T-helper 17 cell (primary cell): ENCODE results near the gene SLC35F3. TPM values are rescaled to one million over a fixed set of nuclear protein-coding genes. Genes with fewer than 3 reads are reported as not detected.
"Not testable (repeated sequence)": the region's sequence is repeated elsewhere in the genome, so short reads cannot be mapped to it uniquely, and the experiment has no call there.

Experiments
- ATAC-seq: fragments of 150-1000 bp; cut with Tn5 transposase; 2 replicates; pipeline ENCODE4 v1.10.0; 2021; ENCODE audit warnings: mild to moderate bottlenecking, moderate library complexity
- DNase-seq, 3 donors: peaks; one replicate each; pipeline versions ENCODE4 v3.0.0 to v3.0.0-alpha.2; 2020 to 2021
- H3K9me3 ChIP-seq: one replicate; pipeline ENCODE4 v1.7.0; 2013; ENCODE audit warnings: low read length, mild to moderate bottlenecking; ENCODE audit not compliant: control insufficient read depth, poor library complexity, severe bottlenecking
- H3K27ac Mint-ChIP-seq: one replicate; pipeline ENCODE4 v1.8.0; 2022; ENCODE audit warnings: mild to moderate bottlenecking, moderate library complexity, mixed read lengths
- H3K27me3 Mint-ChIP-seq: one replicate; pipeline ENCODE4 v1.8.0; 2022; ENCODE audit warnings: mixed read lengths
- H3K36me3 Mint-ChIP-seq: one replicate; pipeline ENCODE4 v1.8.0; 2022; ENCODE audit warnings: low read depth, mixed read lengths
- H3K4me1 Mint-ChIP-seq: one replicate; pipeline ENCODE4 v1.8.0; 2022; ENCODE audit warnings: mild to moderate bottlenecking, mixed read lengths
- H3K4me3 Mint-ChIP-seq: one replicate; pipeline ENCODE4 v1.8.0; 2022; ENCODE audit warnings: mild to moderate bottlenecking, moderate library complexity, mixed read lengths
- total RNA-seq, 4 donors: library from RNA in 2 of 4; stranded (reverse) in 2 of 4; gene quantifications; one replicate each; pipeline ENCODE4 v1.2.3 and lab custom pipeline; 2022 to 2026

SLC35F3 gene
- total RNA-seq, 2 donors from 2014 or later: 0.10 TPM; not detected in 1

DNA sequence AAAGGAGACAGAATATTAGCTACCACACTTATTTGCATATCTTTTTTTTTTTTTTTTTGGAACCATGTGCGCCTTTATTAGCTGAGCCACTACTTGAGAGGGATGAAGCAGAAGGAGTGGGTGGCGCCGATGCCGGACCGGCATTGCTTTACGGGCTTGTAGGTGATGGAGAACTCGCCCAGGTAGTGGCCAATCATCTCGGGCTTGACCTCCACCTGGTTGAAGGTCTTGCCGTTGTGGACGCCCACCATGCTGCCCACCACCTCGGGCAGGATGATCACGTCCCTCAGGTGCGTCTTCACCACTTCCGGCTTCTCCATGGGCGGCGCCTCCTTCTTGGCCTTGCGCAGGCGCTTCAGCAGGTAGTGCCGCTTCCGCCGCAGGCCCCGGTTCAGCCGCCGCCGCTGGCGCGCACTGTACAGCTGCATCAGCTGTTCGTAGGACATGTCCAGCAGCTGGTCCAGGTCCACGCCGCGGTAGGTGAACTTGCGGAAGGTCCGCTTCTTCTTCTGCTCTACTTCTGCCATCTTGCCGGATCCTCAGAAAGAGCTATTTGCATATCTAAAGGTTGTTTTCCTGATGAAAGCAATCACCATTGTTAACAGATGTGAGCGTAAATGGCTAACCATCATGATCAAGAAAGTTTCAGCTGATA is 452.3 kb downstream of the SLC35F3 start:
- H3K27ac Mint-ChIP-seq: peak overlapping the region; percentile 92
- peaks cover 21% of the 10 kb centered on the region for H3K4me1 Mint-ChIP-seq
- H3K4me3 Mint-ChIP-seq: peak overlapping the region; percentile 92
- H3K9me3 ChIP-seq, H3K36me3 Mint-ChIP-seq, H3K27me3 Mint-ChIP-seq: not testable (repeated sequence)
- DNase-seq (peak; percentile 28 to 38 (median 37)), ATAC-seq (peak; percentile 87)

DNA sequence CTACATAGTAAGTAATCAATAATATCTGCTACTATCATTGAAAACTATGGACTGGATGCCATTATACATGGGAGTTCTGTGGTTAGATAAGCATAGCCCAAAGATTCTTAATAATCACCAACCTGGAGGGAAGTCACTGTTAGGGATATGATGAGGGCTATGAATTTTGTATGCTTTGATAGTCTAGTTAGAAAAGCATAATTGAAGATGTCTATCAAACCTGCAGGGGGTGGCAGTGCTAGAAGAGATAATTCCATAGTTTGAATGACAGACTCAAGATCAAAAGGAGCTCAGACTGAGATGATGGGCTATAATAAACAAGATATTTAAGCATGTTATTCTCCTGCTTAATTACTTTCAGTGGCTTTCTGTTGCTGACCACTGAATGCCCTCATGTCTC is 453.4 kb downstream of the SLC35F3 start:
- DNase-seq: no peak
- Mint-ChIP-seq H3K4me3 (peak overlapping the region; percentile 92), H3K4me1 (peaks cover 21% of the 10 kb centered on the region), H3K27ac (peak overlapping the region; percentile 92), H3K27me3 (no peaks in the 10 kb centered on the region), H3K36me3 (peaks cover 2% of the 10 kb centered on the region)
- no peaks in the 10 kb centered on the region for H3K9me3 ChIP-seq
- no peak for ATAC-seq

DNA sequence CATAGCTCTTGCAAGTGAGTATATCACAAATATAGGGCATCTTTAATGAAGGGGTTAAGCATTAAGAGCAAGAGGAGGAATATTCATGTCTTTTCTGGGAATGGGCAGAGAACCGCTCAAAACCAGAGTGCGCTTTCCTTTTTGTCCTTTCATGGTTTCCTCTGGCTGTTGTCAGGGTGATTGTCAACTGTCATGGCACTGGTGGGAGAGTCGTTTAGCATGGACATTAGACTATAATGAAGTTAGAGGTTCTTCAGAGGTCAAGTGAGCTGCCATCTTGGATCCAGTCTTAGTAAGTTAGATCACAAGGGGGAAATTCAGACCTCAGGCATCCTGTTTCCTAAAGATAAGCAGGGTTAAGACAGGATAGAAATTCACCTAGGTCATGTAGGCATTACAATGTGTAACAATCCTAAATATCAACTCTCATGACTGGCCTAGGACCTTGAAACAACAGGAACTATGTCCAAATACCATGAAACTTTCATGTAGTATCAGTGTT is 456.7 kb downstream of the SLC35F3 start:
- ATAC-seq (no peak), DNase-seq (no peak)
- Mint-ChIP-seq H3K4me1 (peaks cover 21% of the 10 kb centered on the region), H3K27ac (no peak overlapping the region), H3K4me3 (no peak overlapping the region), H3K36me3 (peaks cover 2% of the 10 kb centered on the region), H3K27me3 (no peaks in the 10 kb centered on the region)
- no peaks in the 10 kb centered on the region for H3K9me3 ChIP-seq

DNA sequence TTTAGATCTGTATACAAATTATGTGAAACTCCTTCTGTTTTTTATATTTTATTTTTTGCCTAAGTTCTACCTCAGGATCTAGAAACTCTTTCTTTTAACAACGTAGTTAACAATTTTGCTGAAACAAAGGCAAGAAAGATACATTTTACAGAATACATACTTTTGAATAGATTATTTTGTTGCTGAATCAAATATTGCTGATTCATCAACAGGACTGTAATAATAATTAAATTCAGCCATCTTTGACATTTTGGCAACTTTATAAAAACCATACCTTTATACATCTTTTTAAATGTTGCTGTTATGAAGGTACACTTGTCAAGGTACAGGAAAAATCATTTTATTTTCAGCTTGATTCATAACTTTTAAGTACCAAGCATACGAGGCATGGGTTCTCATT is 458.1 kb downstream of the SLC35F3 start:
- no peak overlapping the region for H3K27ac Mint-ChIP-seq
- H3K4me1 Mint-ChIP-seq: peaks cover 16% of the 10 kb centered on the region
- no peaks in the 10 kb centered on the region for H3K9me3 ChIP-seq
- H3K36me3 Mint-ChIP-seq: peaks cover 2% of the 10 kb centered on the region
- no peak overlapping the region for H3K4me3 Mint-ChIP-seq
- no peak for DNase-seq
- H3K27me3 Mint-ChIP-seq: no peaks in the 10 kb centered on the region
- ATAC-seq: no peak

GRCh38 chr1:234368320-234369032 is 464.0 kb downstream of the SLC35F3 start:
- H3K36me3 Mint-ChIP-seq: no peaks in the 10 kb centered on the region
- DNase-seq (no peak), ATAC-seq (no peak)
- peaks cover 24% of the 10 kb centered on the region for H3K4me1 Mint-ChIP-seq
- H3K9me3 ChIP-seq: no peaks in the 10 kb centered on the region
- H3K27ac Mint-ChIP-seq: peak overlapping the region; percentile 66
- H3K27me3 Mint-ChIP-seq: no peaks in the 10 kb centered on the region
- H3K4me3 Mint-ChIP-seq: no peak overlapping the region

- Mint-ChIP-seq H3K4me1 (peaks cover 29% of the 10 kb centered on the region), H3K27ac (no peak overlapping the region), H3K36me3 (no peaks in the 10 kb centered on the region), H3K4me3 (no peak overlapping the region), H3K27me3 (no peaks in the 10 kb centered on the region)
- H3K9me3 ChIP-seq: no peaks in the 10 kb centered on the region
- DNase-seq (no peak), ATAC-seq (no peak)
These were observed 464.6 kb downstream of the SLC35F3 start for GRCh38 chr1:234369033-234369430.

DNA sequence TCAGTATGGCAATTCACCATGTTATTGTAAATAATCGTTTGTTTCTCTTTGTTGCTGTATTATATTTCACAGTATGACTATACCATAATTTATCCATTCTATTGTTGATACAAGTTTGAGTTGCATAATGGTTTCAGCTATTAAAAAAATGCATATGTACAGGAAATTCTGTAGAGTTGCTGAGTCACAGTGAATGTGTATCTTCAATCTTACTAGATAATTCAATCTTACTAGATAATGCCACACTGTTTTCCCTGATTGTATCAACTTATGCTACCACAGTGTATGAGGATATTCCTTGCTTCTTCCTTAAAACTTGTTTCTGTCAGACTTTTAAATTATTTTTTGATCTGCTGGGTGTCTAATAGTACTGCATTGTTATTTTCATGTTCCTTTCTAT is 465.3 kb downstream of the SLC35F3 start:
- no peaks in the 10 kb centered on the region for H3K9me3 ChIP-seq
- no peak overlapping the region for H3K4me3 Mint-ChIP-seq
- no peak overlapping the region for H3K27ac Mint-ChIP-seq
- DNase-seq (no peak), ATAC-seq (no peak)
- H3K36me3 Mint-ChIP-seq: no peaks in the 10 kb centered on the region
- no peaks in the 10 kb centered on the region for H3K27me3 Mint-ChIP-seq
- peaks cover 33% of the 10 kb centered on the region for H3K4me1 Mint-ChIP-seq

GRCh38 chr1:234371414-234371813 is 466.9 kb downstream of the SLC35F3 start:
- Mint-ChIP-seq H3K4me1 (peaks cover 38% of the 10 kb centered on the region), H3K4me3 (peak overlapping the region; percentile 59), H3K27ac (peak overlapping the region; percentile 100), H3K27me3 (no peaks in the 10 kb centered on the region), H3K36me3 (peaks cover 2% of the 10 kb centered on the region)
- DNase-seq: no peak
- ATAC-seq: no peak
- H3K9me3 ChIP-seq: no peaks in the 10 kb centered on the region

DNA sequence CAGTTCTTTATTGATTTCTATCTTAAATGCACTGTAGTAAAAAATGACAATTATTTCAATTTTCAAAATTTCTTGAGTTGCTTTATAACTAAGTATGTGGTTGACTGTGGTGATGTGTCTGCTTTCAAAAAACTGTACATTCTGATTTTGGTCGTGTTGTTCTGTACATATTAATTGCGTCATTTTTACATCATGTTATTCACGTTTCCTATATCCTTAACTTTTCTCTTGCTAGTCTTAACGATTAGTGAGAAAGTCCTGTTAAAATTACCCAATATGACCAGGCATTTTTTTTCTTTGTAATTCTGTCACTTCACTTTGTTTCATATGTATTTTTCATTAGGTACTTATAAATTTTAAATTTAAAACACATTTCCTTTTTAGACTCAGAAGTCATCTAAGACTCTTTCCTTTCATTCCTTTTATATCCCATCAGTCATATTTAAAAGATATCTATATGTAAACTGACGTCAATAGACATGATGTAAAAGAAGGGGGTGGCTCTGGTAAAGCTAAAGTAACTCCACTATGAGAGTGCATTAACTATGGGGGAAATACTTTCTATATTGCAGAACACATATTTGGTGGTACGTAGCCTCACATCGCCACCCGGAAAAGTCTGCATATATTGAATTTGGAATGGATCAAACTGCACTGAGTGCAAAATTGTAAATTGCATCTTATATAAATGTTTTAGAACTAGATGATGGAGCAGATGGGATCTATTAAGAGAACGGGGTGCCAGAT is 467.7 kb downstream of the SLC35F3 start:
- Mint-ChIP-seq H3K4me3 (peak overlapping the region; percentile 98), H3K27ac (peak overlapping the region; percentile 100), H3K36me3 (peaks cover 5% of the 10 kb centered on the region), H3K27me3 (no peaks in the 10 kb centered on the region), H3K4me1 (peaks cover 43% of the 10 kb centered on the region)
- ATAC-seq: no peak
- no peak for DNase-seq
- H3K9me3 ChIP-seq: no peaks in the 10 kb centered on the region

GRCh38 chr1:234373064-234373958 is 468.8 kb downstream of the SLC35F3 start, which contains the start of gene COA6:
Gene COA6 (plus strand): TSS chr1:234373456. CDS start chr1:234373467, 11 bp downstream.
- H3K27ac Mint-ChIP-seq: peak within 1 kb of the TSS; percentile 100
- peak; percentile 76 to 79 (median 77) for DNase-seq

GRCh38 chr1:234373959-234374254 is 469.4 kb downstream of the SLC35F3 start:
- ATAC-seq: peak; percentile 39
- no peaks in the 10 kb centered on the region for H3K9me3 ChIP-seq
- peaks cover 10% of the 10 kb centered on the region for H3K36me3 Mint-ChIP-seq
- peak overlapping the region; percentile 98 for H3K4me3 Mint-ChIP-seq
- no peak for DNase-seq
- no peaks in the 10 kb centered on the region for H3K27me3 Mint-ChIP-seq
- peaks cover 45% of the 10 kb centered on the region for H3K4me1 Mint-ChIP-seq
- H3K27ac Mint-ChIP-seq: peak overlapping the region; percentile 100

More at GRCh38 chr1:234373064-234373958, 468.8 kb downstream of the SLC35F3 start, which contains the start of gene COA6:
- peaks cover 7% of the 10 kb centered on the region for H3K36me3 Mint-ChIP-seq
- no peaks in the 10 kb centered on the region for H3K9me3 ChIP-seq
- H3K4me3 Mint-ChIP-seq: peak within 1 kb of the TSS; percentile 98
- ATAC-seq: peak; percentile 88
- H3K27me3 Mint-ChIP-seq: no peaks in the 10 kb centered on the region
- H3K4me1 Mint-ChIP-seq: peaks cover 49% of the 10 kb centered on the region
